ENCODE data around the gene HOXC11.

HOXC11 gene

GRCh38 chr12:53982648-53983567, 10.0 kb downstream of the HOXC11 start:
- no peak for DNase-seq (ENCODE audit: low read depth)
- H3K4me3 ChIP-seq (ENCODE audit: low read depth, low read length) = no peak overlapping the region
- TF ChIP-seq CTCF (IDR thresholded peaks at IDR 0.05; ENCODE audit: low read depth, low read length, missing control alignments) = no peak
- in situ Hi-C loops (cut with HindIII; ENCODE audit: low sequenced_read_pairs) = no loop called here

GRCh38 chr12:53983568-53983949, 10.6 kb downstream of the HOXC11 start:
- in situ Hi-C loops (cut with HindIII; ENCODE audit: low sequenced_read_pairs) = no loop called here
- no peak overlapping the region for H3K4me3 ChIP-seq (ENCODE audit: low read depth, low read length)
- no peak for TF ChIP-seq CTCF (IDR thresholded peaks at IDR 0.05; ENCODE audit: low read depth, low read length, missing control alignments)
- no peak for DNase-seq (ENCODE audit: low read depth)

GRCh38 chr12:53983950-53984572, 11.1 kb downstream of the HOXC11 start:
- no peak overlapping the region for H3K4me3 ChIP-seq (ENCODE audit: low read depth, low read length)
- no peak for DNase-seq (ENCODE audit: low read depth)
- TF ChIP-seq CTCF (IDR thresholded peaks at IDR 0.05; ENCODE audit: low read depth, low read length, missing control alignments) = no peak
- in situ Hi-C loops (cut with HindIII; ENCODE audit: low sequenced_read_pairs) = no loop called here

- H3K4me3 ChIP-seq (ENCODE audit: low read depth, low read length) = no peak within 1 kb of the TSS
- TF ChIP-seq CTCF (IDR thresholded peaks at IDR 0.05; ENCODE audit: low read depth, low read length, missing control alignments) = peak; percentile 34
- DNase-seq (ENCODE audit: low read depth) = peak; percentile 8
- in situ Hi-C loops (cut with HindIII; ENCODE audit: low sequenced_read_pairs) = no loop called here
Observed at GRCh38 chr12:53984901-53985691, 12.2 kb downstream of the HOXC11 start, which contains the start of gene HOXC10. HOXC10 (plus strand) TSS chr12:53985146; CDS start chr12:53985260, 114 bp downstream.

- no peak for TF ChIP-seq CTCF (IDR thresholded peaks at IDR 0.05; ENCODE audit: low read depth, low read length, missing control alignments)
- in situ Hi-C loops (cut with HindIII; ENCODE audit: low sequenced_read_pairs) = no loop called here
- no peak for DNase-seq (ENCODE audit: low read depth)
- H3K4me3 ChIP-seq (ENCODE audit: low read depth, low read length) = no peak overlapping the region
Observed at GRCh38 chr12:53985692-53985993, 12.7 kb downstream of the HOXC11 start.

DNA sequence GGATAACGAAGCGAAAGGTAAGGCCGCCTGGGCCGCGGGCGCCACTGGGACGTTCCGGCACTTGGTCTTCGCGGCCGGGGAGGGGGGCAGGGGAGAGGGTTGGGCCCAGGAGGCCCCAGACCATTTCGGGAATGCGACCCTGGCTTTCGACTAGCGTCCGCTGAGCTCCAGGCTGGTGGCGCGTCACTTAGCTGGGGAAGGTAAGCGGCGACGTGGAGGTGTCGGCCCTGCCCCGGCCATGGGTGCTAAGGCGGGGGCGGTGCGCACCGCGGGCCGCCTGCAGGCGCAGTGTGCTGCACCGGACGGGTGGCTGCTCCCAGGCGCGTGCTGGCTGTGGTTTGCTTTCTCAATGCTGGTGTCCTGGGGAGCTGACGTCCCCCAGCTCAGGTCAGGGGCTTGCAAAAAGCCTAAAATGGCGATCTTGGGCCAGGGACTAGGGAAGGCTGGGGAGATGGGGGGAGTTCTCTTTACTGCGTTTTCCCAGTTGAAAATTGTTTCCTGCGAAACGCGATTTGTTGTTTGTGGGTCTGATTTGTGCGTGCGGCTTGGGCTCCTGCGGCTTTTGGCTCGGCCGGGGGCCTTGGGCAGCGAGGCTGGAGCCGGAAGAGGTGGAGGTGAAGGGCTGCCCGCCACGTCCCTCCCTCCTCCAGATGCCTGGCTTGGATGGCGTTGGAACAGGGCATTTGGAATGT, 13.2 kb downstream of the HOXC11 start:
- no peak overlapping the region for H3K4me3 ChIP-seq (ENCODE audit: low read depth, low read length)
- in situ Hi-C loops (cut with HindIII; ENCODE audit: low sequenced_read_pairs) = no loop called here
- no peak for TF ChIP-seq CTCF (IDR thresholded peaks at IDR 0.05; ENCODE audit: low read depth, low read length, missing control alignments)
- DNase-seq (ENCODE audit: low read depth) = no peak

Measured in astrocyte of the cerebellum (primary cell).